Measurements from ENCODE around the gene UQCRHL. TPM values are rescaled to one million over a fixed set of nuclear protein-coding genes. Genes with fewer than 3 reads are reported as not detected.

The UQCRHL gene
- total RNA-seq, 1 experiment from 2014 or later, result 11.2 TPM

DNA sequence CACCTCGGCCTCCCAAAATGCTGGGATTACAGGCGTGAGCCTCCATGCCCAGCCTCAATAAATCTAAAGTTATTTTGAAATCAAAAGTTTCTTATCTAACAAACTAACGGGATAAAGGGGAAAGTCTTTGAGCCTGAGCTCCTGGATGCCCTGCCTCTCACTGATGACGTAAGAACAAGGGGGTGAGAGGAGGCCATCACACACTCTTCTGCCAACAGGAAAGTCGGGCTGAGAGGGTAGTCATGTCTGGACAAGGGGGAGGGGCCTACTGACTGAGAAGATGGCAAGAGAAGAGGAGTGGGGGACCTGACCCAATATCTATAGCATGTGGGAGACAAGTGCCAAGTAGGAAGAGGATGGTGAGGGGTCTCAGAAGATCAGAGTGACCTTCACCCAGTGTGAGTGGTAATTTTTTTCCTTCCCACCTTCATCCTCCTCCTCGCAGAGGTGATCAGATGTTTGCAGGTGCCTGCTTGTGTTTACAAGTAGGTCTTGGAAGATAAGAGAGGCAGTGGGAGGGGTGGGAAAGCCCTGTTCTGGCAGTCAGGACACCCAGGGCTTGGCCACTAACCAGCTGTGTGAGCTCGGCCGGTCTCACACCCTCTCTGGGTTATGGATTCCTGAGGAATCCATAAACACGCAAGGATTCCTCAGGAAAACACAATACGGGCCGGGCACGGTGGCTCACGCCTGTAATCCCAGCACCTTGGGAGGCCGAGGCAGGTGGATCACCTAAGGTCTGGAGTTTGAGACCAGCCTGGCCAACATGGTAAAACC is 9.6 kb downstream of the UQCRHL start:
- Histone ChIP-seq H3K36me3 (ENCODE audit: low read depth, low read length) (no peaks in the 10 kb centered on the region), H3K4me1 (ENCODE audit: insufficient read depth, low read length) (peaks cover 77% of the 10 kb centered on the region), H3F3A (ENCODE audit: low read length, unreplicated experiment) (no peaks in the 10 kb centered on the region), H3K27ac (ENCODE audit: low read length) (peak overlapping the region; percentile 94), H3K79me2 (ENCODE audit: low read length) (peaks cover 13% of the 10 kb centered on the region), H3K4me3 (ENCODE audit: low read length) (no peak overlapping the region), H3K4me2 (ENCODE audit: low read length) (peak overlapping the region; percentile 8; the same call in 1 of the 2 replicates), H2AFZ (ENCODE audit: low read length) (no peak overlapping the region), H3K9me3 (ENCODE audit: low read length) (no peaks in the 10 kb centered on the region), H3K9me2 (replicated peaks; ENCODE audit: low read length) (no peaks in the 10 kb centered on the region), H4K20me1 (ENCODE audit: low read length) (no peaks in the 10 kb centered on the region), H3K9ac (ENCODE audit: low read length) (peak overlapping the region; percentile 19; the same call in 1 of the 2 replicates), H3K27me3 (ENCODE audit: low read length) (no peaks in the 10 kb centered on the region)
- no TSS peak for BruUV-seq (replicated peaks)
- CTCF ChIA-PET, result no interaction called here
- intact Hi-C loops (cut with micrococcal nuclease), result loop anchor here (5.0 kb wide), 1 partner anchor 119 kb away; no protein-coding TSS in a partner anchor
- no peak for ATAC-seq
- peak; percentile 31 for DNase-seq
- TF ChIP-seq EZH2phosphoT487 (IDR thresholded peaks at IDR 0.05; ENCODE audit: borderline replicate concordance, low read length) (no peak), EZH2 (IDR thresholded peaks at IDR 0.05; ENCODE audit: low read length, unreplicated experiment) (no peak)
- TF ChIP-seq, protein P1, sequence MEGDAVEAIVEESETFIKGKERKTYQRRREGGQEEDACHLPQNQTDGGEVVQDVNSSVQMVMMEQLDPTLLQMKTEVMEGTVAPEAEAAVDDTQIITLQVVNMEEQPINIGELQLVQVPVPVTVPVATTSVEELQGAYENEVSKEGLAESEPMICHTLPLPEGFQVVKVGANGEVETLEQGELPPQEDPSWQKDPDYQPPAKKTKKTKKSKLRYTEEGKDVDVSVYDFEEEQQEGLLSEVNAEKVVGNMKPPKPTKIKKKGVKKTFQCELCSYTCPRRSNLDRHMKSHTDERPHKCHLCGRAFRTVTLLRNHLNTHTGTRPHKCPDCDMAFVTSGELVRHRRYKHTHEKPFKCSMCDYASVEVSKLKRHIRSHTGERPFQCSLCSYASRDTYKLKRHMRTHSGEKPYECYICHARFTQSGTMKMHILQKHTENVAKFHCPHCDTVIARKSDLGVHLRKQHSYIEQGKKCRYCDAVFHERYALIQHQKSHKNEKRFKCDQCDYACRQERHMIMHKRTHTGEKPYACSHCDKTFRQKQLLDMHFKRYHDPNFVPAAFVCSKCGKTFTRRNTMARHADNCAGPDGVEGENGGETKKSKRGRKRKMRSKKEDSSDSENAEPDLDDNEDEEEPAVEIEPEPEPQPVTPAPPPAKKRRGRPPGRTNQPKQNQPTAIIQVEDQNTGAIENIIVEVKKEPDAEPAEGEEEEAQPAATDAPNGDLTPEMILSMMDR (conservative IDR thresholded peaks at IDR 0.05; ENCODE audit: low read depth, low read length), result no peak
- POLR2A ChIA-PET (ENCODE audit: unreplicated experiment), result interaction anchor here (0.6 kb wide), 1 partner anchor 203 kb away, joined by 4 read pairs; no protein-coding TSS in a partner anchor

DNA sequence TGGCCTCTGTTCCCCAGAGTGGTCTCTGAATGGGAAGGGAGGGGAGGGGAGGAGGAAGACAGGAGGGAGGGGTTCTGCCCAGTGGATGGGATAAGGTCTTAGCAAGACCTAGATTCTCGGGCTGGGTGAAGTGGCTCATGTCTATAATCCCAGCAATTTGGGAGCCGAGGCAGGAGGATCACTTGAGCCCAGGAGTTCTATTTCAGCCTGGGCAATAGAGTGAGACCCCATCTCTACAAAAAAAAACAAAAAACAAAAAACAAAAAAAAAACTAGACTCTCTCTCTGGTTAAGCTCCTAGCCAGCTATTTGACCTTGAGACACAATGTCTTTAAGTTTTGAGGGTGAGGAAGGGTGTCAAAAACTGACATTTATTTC is 11.4 kb downstream of the UQCRHL start:
- Histone ChIP-seq H3K4me1 (ENCODE audit: insufficient read depth, low read length) (peaks cover 60% of the 10 kb centered on the region), H3K9ac (ENCODE audit: low read length) (peak overlapping the region; percentile 49)
- intact Hi-C loops (cut with micrococcal nuclease), result loop anchor here (5.0 kb wide), 1 partner anchor 121 kb away; no protein-coding TSS in a partner anchor

DNA sequence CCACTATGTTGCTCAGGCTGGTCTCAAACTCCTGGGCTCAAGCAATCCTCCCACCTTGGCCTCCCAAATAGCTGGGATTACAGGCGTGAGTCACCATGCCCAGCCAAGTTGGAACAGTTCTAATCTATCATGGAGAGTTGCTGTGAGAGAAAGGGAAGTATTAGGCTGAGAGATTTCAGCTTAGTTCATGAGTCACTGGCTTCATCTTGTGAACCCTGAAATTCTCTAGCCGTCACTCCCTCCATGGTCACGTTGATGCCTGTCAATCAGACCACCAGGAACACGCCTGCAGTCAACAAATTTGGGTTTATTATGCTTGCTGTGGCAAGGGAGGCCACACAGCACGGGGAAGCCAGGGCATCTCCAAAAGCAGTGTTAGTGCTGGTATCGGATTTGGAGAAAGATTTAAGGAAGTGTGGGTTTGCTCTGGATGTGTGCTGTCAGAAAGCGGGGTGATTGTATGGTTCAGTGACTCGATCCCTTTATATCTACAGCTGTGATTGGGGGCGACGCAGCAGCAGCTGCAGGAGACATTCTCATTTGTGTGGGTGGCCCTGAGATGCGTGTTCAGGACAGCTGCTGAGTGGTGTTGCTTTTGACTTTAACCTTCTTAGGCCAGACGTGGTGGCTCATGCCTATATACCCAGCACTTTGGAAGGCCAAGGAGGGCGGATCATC is 18.7 kb downstream of the UQCRHL start:
- peaks cover under 1% of the 10 kb centered on the region; the same call in 1 of the 2 replicates for H3K79me2 ChIP-seq (ENCODE audit: low read length)
- DNase-seq (peak; percentile 46), ATAC-seq (no peak)
- H3K9ac ChIP-seq (ENCODE audit: low read length), result no peak overlapping the region
- no peak overlapping the region for H3K4me3 ChIP-seq (ENCODE audit: low read length)
- H3K4me1 ChIP-seq (ENCODE audit: insufficient read depth, low read length), result peaks cover 30% of the 10 kb centered on the region
- H3F3A ChIP-seq (ENCODE audit: low read length, unreplicated experiment), result no peaks in the 10 kb centered on the region
- POLR2A ChIA-PET (ENCODE audit: unreplicated experiment), result interaction anchor here (0.6 kb wide), 1 partner anchor 147 kb away, joined by 3 read pairs; no protein-coding TSS in a partner anchor
- no peaks in the 10 kb centered on the region for H3K9me3 ChIP-seq (ENCODE audit: low read length)
- TF ChIP-seq EZH2 (IDR thresholded peaks at IDR 0.05; ENCODE audit: low read length, unreplicated experiment) (no peak), EZH2phosphoT487 (IDR thresholded peaks at IDR 0.05; ENCODE audit: borderline replicate concordance, low read length) (no peak)
- TF ChIP-seq, protein P1 (conservative IDR thresholded peaks at IDR 0.05; ENCODE audit: low read depth, low read length), result no peak
- no peaks in the 10 kb centered on the region for H3K9me2 ChIP-seq (replicated peaks; ENCODE audit: low read length)
- H3K36me3 ChIP-seq (ENCODE audit: low read depth, low read length), result no peaks in the 10 kb centered on the region; the same call in 1 of the 2 replicates
- BruUV-seq (replicated peaks), result no TSS peak
- CTCF ChIA-PET, result interaction anchor here (0.6 kb wide), 1 partner anchor 34 kb away, joined by 3 read pairs; no protein-coding TSS in a partner anchor
- intact Hi-C loops (cut with micrococcal nuclease), result no loop called here
- no peaks in the 10 kb centered on the region for H3K27me3 ChIP-seq (ENCODE audit: low read length)
- H3K27ac ChIP-seq (ENCODE audit: low read length), result peak overlapping the region; percentile 49; the same call in 1 of the 2 replicates
- no peak overlapping the region for H2AFZ ChIP-seq (ENCODE audit: low read length)
- no peak overlapping the region for H3K4me2 ChIP-seq (ENCODE audit: low read length)
- no peaks in the 10 kb centered on the region for H4K20me1 ChIP-seq (ENCODE audit: low read length)

More for the DNA sequence above, 11.4 kb downstream of the UQCRHL start:
- no peaks in the 10 kb centered on the region for H3K27me3 ChIP-seq (ENCODE audit: low read length)
- BruUV-seq (replicated peaks), result no TSS peak
- H3K4me3 ChIP-seq (ENCODE audit: low read length), result no peak overlapping the region
- no peaks in the 10 kb centered on the region for H3K36me3 ChIP-seq (ENCODE audit: low read depth, low read length)
- DNase-seq (no peak), ATAC-seq (no peak)
- H2AFZ ChIP-seq (ENCODE audit: low read length), result no peak overlapping the region
- TF ChIP-seq EZH2phosphoT487 (IDR thresholded peaks at IDR 0.05; ENCODE audit: borderline replicate concordance, low read length), result no peak
- H3K4me2 ChIP-seq (ENCODE audit: low read length), result peak overlapping the region; percentile 49
- H3K27ac ChIP-seq (ENCODE audit: low read length), result peak overlapping the region; percentile 94
- ChIA-PET POLR2A (ENCODE audit: unreplicated experiment) (interaction anchor here (0.6 to 1.7 kb wide), 4 partner anchors 15 to 348 kb away, joined by 3 to 11 read pairs (median 7); partner anchors contain the start of gene SPEN), CTCF (no interaction called here)
- H4K20me1 ChIP-seq (ENCODE audit: low read length), result no peaks in the 10 kb centered on the region
- no peaks in the 10 kb centered on the region for H3K9me2 ChIP-seq (replicated peaks; ENCODE audit: low read length)
- H3F3A ChIP-seq (ENCODE audit: low read length, unreplicated experiment), result no peaks in the 10 kb centered on the region
- H3K9me3 ChIP-seq (ENCODE audit: low read length), result no peaks in the 10 kb centered on the region
- peaks cover 13% of the 10 kb centered on the region for H3K79me2 ChIP-seq (ENCODE audit: low read length)

Data from PC-3 (cell line).